ENCODE measurements around the gene GSC2. TPM values are rescaled to one million over a fixed set of nuclear protein-coding genes. Genes with fewer than 3 reads are reported as not detected.
A peak's percentile ranks its signal among the peaks of the same experiment; 100 is the strongest.

Gene GSC2
- total and polyA plus RNA-seq, 9 of the 15 experiments (the other 6 are each of a cell fraction or from before 2014, with no cell fraction given) = not detected

DNA sequence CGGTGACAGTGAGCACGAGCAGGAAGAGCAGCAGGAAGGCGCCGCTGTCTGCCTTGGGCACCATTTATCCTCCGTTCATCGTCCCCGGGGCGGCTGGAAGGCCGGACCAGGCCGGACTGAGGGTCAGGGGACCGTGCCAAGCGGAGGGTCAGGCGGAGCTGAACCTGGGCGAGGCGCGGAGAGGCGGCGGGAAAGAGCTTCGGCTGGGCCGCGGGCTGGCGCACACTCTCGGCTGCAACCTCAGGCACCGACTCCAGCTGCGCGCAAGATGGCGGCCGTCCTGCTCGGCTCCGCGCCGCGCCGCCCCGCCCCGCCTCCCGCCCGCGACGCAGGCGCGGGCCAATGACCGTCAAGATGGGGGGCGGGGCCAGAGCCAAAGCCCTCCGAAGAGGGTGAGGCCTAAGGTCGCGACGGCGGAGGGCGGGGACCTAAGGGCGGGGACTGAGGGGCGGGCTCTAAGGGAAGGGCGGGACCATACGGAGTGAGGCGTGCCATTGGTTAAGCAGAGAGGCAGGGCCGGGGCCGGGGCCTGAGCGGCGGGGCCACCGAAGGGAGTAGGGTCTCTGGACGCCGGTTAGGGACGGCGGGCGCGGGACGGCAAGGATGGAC, 27.8 kb downstream of the GSC2 start, which contains the start of gene DGCR2 (continued):
- TF ChIP-seq CREB1 (IDR thresholded peaks at IDR 0.05) (peak; percentile 96), CREB1 (CRISPR knock-in tag; IDR thresholded peaks at IDR 0.05) (no peak), E2F3 (CRISPR knock-in tag; IDR thresholded peaks at IDR 0.05) (peak; percentile 94), KLF1 (tag; IDR thresholded peaks at IDR 0.05) (peak; percentile 76), ZNF282 (CRISPR knock-in tag; IDR thresholded peaks at IDR 0.05) (no peak)
- TF ChIP-seq, protein P1, sequence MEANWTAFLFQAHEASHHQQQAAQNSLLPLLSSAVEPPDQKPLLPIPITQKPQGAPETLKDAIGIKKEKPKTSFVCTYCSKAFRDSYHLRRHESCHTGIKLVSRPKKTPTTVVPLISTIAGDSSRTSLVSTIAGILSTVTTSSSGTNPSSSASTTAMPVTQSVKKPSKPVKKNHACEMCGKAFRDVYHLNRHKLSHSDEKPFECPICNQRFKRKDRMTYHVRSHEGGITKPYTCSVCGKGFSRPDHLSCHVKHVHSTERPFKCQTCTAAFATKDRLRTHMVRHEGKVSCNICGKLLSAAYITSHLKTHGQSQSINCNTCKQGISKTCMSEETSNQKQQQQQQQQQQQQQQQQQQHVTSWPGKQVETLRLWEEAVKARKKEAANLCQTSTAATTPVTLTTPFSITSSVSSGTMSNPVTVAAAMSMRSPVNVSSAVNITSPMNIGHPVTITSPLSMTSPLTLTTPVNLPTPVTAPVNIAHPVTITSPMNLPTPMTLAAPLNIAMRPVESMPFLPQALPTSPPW (CRISPR knock-in tag; IDR thresholded peaks at IDR 0.05) = peak; percentile 96
- TF ChIP-seq, protein P2, sequence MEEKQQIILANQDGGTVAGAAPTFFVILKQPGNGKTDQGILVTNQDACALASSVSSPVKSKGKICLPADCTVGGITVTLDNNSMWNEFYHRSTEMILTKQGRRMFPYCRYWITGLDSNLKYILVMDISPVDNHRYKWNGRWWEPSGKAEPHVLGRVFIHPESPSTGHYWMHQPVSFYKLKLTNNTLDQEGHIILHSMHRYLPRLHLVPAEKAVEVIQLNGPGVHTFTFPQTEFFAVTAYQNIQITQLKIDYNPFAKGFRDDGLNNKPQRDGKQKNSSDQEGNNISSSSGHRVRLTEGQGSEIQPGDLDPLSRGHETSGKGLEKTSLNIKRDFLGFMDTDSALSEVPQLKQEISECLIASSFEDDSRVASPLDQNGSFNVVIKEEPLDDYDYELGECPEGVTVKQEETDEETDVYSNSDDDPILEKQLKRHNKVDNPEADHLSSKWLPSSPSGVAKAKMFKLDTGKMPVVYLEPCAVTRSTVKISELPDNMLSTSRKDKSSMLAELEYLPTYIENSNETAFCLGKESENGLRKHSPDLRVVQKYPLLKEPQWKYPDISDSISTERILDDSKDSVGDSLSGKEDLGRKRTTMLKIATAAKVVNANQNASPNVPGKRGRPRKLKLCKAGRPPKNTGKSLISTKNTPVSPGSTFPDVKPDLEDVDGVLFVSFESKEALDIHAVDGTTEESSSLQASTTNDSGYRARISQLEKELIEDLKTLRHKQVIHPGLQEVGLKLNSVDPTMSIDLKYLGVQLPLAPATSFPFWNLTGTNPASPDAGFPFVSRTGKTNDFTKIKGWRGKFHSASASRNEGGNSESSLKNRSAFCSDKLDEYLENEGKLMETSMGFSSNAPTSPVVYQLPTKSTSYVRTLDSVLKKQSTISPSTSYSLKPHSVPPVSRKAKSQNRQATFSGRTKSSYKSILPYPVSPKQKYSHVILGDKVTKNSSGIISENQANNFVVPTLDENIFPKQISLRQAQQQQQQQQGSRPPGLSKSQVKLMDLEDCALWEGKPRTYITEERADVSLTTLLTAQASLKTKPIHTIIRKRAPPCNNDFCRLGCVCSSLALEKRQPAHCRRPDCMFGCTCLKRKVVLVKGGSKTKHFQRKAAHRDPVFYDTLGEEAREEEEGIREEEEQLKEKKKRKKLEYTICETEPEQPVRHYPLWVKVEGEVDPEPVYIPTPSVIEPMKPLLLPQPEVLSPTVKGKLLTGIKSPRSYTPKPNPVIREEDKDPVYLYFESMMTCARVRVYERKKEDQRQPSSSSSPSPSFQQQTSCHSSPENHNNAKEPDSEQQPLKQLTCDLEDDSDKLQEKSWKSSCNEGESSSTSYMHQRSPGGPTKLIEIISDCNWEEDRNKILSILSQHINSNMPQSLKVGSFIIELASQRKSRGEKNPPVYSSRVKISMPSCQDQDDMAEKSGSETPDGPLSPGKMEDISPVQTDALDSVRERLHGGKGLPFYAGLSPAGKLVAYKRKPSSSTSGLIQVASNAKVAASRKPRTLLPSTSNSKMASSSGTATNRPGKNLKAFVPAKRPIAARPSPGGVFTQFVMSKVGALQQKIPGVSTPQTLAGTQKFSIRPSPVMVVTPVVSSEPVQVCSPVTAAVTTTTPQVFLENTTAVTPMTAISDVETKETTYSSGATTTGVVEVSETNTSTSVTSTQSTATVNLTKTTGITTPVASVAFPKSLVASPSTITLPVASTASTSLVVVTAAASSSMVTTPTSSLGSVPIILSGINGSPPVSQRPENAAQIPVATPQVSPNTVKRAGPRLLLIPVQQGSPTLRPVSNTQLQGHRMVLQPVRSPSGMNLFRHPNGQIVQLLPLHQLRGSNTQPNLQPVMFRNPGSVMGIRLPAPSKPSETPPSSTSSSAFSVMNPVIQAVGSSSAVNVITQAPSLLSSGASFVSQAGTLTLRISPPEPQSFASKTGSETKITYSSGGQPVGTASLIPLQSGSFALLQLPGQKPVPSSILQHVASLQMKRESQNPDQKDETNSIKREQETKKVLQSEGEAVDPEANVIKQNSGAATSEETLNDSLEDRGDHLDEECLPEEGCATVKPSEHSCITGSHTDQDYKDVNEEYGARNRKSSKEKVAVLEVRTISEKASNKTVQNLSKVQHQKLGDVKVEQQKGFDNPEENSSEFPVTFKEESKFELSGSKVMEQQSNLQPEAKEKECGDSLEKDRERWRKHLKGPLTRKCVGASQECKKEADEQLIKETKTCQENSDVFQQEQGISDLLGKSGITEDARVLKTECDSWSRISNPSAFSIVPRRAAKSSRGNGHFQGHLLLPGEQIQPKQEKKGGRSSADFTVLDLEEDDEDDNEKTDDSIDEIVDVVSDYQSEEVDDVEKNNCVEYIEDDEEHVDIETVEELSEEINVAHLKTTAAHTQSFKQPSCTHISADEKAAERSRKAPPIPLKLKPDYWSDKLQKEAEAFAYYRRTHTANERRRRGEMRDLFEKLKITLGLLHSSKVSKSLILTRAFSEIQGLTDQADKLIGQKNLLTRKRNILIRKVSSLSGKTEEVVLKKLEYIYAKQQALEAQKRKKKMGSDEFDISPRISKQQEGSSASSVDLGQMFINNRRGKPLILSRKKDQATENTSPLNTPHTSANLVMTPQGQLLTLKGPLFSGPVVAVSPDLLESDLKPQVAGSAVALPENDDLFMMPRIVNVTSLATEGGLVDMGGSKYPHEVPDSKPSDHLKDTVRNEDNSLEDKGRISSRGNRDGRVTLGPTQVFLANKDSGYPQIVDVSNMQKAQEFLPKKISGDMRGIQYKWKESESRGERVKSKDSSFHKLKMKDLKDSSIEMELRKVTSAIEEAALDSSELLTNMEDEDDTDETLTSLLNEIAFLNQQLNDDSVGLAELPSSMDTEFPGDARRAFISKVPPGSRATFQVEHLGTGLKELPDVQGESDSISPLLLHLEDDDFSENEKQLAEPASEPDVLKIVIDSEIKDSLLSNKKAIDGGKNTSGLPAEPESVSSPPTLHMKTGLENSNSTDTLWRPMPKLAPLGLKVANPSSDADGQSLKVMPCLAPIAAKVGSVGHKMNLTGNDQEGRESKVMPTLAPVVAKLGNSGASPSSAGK (IDR thresholded peaks at IDR 0.05) = no peak
- TF ChIP-seq, protein P3, sequence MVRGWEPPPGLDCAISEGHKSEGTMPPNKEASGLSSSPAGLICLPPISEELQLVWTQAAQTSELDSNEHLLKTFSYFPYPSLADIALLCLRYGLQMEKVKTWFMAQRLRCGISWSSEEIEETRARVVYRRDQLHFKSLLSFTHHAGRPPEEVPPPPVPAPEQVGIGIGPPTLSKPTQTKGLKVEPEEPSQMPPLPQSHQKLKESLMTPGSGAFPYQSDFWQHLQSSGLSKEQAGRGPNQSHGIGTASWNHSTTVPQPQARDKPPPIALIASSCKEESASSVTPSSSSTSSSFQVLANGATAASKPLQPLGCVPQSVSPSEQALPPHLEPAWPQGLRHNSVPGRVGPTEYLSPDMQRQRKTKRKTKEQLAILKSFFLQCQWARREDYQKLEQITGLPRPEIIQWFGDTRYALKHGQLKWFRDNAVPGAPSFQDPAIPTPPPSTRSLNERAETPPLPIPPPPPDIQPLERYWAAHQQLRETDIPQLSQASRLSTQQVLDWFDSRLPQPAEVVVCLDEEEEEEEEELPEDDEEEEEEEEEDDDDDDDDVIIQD (CRISPR knock-in tag; IDR thresholded peaks at IDR 0.05) = peak; percentile 93
- TF ChIP-seq, protein P4, sequence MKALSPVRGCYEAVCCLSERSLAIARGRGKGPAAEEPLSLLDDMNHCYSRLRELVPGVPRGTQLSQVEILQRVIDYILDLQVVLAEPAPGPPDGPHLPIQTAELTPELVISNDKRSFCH (CRISPR knock-in tag; IDR thresholded peaks at IDR 0.05) = no peak
- TF ChIP-seq, protein P4 (tag; IDR thresholded peaks at IDR 0.05) = peak; percentile 91

Data from K562 (cell line).